ENCODE measurements around the gene SRRM2. TPM values are rescaled to one million over a fixed set of nuclear protein-coding genes. Genes with fewer than 3 reads are reported as not detected.

SRRM2 gene
- total and polyA plus RNA-seq, 4 donors: 316 to 589 (median 447) TPM

- DNase-seq (no peak), ATAC-seq (ENCODE audit: insufficient read depth, low FRiP score) (no peak)
- Histone ChIP-seq H3K36me3 (ENCODE audit: control insufficient read depth in 4 of 4, insufficient read depth in 4 of 4, low read length in 4 of 4) (peaks cover 2 to 39% (median 8%) of the 10 kb centered on the region in 4 donors), H3K9ac (ENCODE audit: insufficient read depth in 1 of 2, low read length in 2 of 2) (no peak overlapping the region), H3K4me3 (no peak overlapping the region), H3K9me3 (ENCODE audit: control insufficient read depth in 4 of 4, insufficient read depth in 3 of 4, low read length in 3 of 4) (no peaks in the 10 kb centered on the region), H3K27me3 (ENCODE audit: control insufficient read depth in 3 of 3, insufficient read depth in 3 of 3, low read length in 2 of 3) (no peaks in the 10 kb centered on the region), H3K27ac (ENCODE audit: low read depth in 1 of 2, low read length in 1 of 2) (no peak overlapping the region), H3K4me1 (ENCODE audit: control insufficient read depth in 5 of 5, insufficient read depth in 5 of 5, low read length in 5 of 5) (peaks cover 0 to under 1% (median 0%) of the 10 kb centered on the region in 5 donors)
- no peak for TF ChIP-seq CTCF (IDR thresholded peaks at IDR 0.05; ENCODE audit: control extremely low read depth, extremely low read depth)
- 78 to 80% methylated on average over 11 of the region's 11 CpGs for WGBS, 2 donors
Measured at GRCh38 chr16:2710711-2711231, 41.7 kb upstream of the SRRM2 start.

- no peak for TF ChIP-seq CTCF (IDR thresholded peaks at IDR 0.05; ENCODE audit: control extremely low read depth, extremely low read depth)
- H3K4me1 ChIP-seq (ENCODE audit: control insufficient read depth in 5 of 5, insufficient read depth in 5 of 5, low read length in 5 of 5): peaks cover 0 to 3% (median 0%) of the 10 kb centered on the region in 5 donors
- no peaks in the 10 kb centered on the region for H3K27me3 ChIP-seq (ENCODE audit: control insufficient read depth in 3 of 3, insufficient read depth in 3 of 3, low read length in 2 of 3)
- ATAC-seq (ENCODE audit: insufficient read depth, low FRiP score): no peak
- H3K27ac ChIP-seq (ENCODE audit: low read depth in 1 of 2, low read length in 1 of 2): no peak overlapping the region
- peaks cover 2 to 33% (median 8%) of the 10 kb centered on the region in 4 donors for H3K36me3 ChIP-seq (ENCODE audit: control insufficient read depth in 4 of 4, insufficient read depth in 4 of 4, low read length in 4 of 4)
- 66 to 73% methylated on average over 22 of the region's 22 CpGs for WGBS, 2 donors
- DNase-seq: no peak
- H3K9ac ChIP-seq (ENCODE audit: insufficient read depth in 1 of 2, low read length in 2 of 2): no peak overlapping the region
- no peaks in the 10 kb centered on the region for H3K9me3 ChIP-seq (ENCODE audit: control insufficient read depth in 4 of 4, insufficient read depth in 3 of 4, low read length in 3 of 4)
- no peak overlapping the region for H3K4me3 ChIP-seq
Measured at GRCh38 chr16:2711370-2712062, 40.9 kb upstream of the SRRM2 start.

GRCh38 chr16:2712063-2712441, 40.4 kb upstream of the SRRM2 start:
- no peak overlapping the region for H3K4me3 ChIP-seq
- H3K4me1 ChIP-seq (ENCODE audit: control insufficient read depth in 5 of 5, insufficient read depth in 5 of 5, low read length in 5 of 5): peaks cover 0 to 3% (median 0%) of the 10 kb centered on the region in 5 donors
- no peaks in the 10 kb centered on the region for H3K9me3 ChIP-seq (ENCODE audit: control insufficient read depth in 4 of 4, insufficient read depth in 3 of 4, low read length in 3 of 4)
- H3K27me3 ChIP-seq (ENCODE audit: control insufficient read depth in 3 of 3, insufficient read depth in 3 of 3, low read length in 2 of 3): no peaks in the 10 kb centered on the region
- no peak for TF ChIP-seq CTCF (IDR thresholded peaks at IDR 0.05; ENCODE audit: control extremely low read depth, extremely low read depth)
- H3K27ac ChIP-seq (ENCODE audit: low read depth in 1 of 2, low read length in 1 of 2): no peak overlapping the region
- WGBS, 2 donors: 77 to 83% methylated on average over 14 of the region's 14 CpGs
- DNase-seq: no peak
- no peak for ATAC-seq (ENCODE audit: insufficient read depth, low FRiP score)
- H3K9ac ChIP-seq (ENCODE audit: insufficient read depth in 1 of 2, low read length in 2 of 2): no peak overlapping the region
- H3K36me3 ChIP-seq (ENCODE audit: control insufficient read depth in 4 of 4, insufficient read depth in 4 of 4, low read length in 4 of 4): peaks cover 2 to 30% (median 8%) of the 10 kb centered on the region in 4 donors
